GM23338 (cell line): Measurements from ENCODE around the gene DRC7. TPM values are rescaled to one million over a fixed set of nuclear protein-coding genes. Genes with fewer than 3 reads are reported as not detected.

Experiments used
- ATAC-seq: fragments of 200-7000 bp; cut with Tn5 transposase; 3 replicates; pipeline ENCODE4 v1.9.1; 2020
- DNase-seq: peaks from one replicate; pipeline ENCODE4 v3.0.0-alpha.2; 2015; ENCODE audit warnings: low spot score
- H2AFZ ChIP-seq: fragments of 200-600 bp; sonication (generic); 2 replicates; pipeline ENCODE4 v1.8.0; 2016; ENCODE audit warnings: antibody characterized with exemption, mild to moderate bottlenecking, moderate library complexity
- H3F3A ChIP-seq: fragments of 200-600 bp; sonication (generic); replicated peaks from 2 replicates; pipeline ENCODE4 v1.8.0; 2017; ENCODE audit warnings: antibody characterized with exemption, mixed run types, low read depth
- H3K27ac ChIP-seq: fragments of 200-600 bp; sonication (generic); 2 replicates; pipeline ENCODE4 v1.6.1; 2016; ENCODE audit warnings: low read depth
- H3K27me3 ChIP-seq: fragments of 200-600 bp; sonication (generic); 2 replicates; pipeline ENCODE4 v1.8.0; 2016; ENCODE audit warnings: mild to moderate bottlenecking, mixed run types, moderate library complexity; ENCODE audit not compliant: insufficient read depth
- H3K36me3 ChIP-seq: fragments of 200-600 bp; sonication (generic); 2 replicates; pipeline ENCODE4 v1.8.0; 2016; ENCODE audit warnings: mild to moderate bottlenecking; ENCODE audit not compliant: insufficient read depth
- H3K4me1 ChIP-seq: fragments of 200-600 bp; sonication (generic); 2 replicates; pipeline ENCODE4 v1.8.0; 2016; ENCODE audit warnings: mild to moderate bottlenecking, moderate library complexity; ENCODE audit not compliant: insufficient read depth
- H3K4me2 ChIP-seq: fragments of 200-600 bp; sonication (generic); 2 replicates; pipeline ENCODE4 v1.7.1; 2017; ENCODE audit warnings: mixed run types
- H3K4me3 ChIP-seq: fragments of 200-600 bp; sonication (generic); 2 replicates; pipeline ENCODE4 v1.6.1; 2016; ENCODE audit warnings: mixed run types
- H3K79me2 ChIP-seq: fragments of 200-600 bp; sonication (generic); replicated peaks from 2 replicates; pipeline ENCODE4 v1.8.0; 2017; ENCODE audit warnings: mild to moderate bottlenecking; ENCODE audit not compliant: insufficient read depth
- H3K9me2 ChIP-seq: fragments of 200-600 bp; sonication (generic); 2 replicates; pipeline ENCODE4 v1.8.0; 2017; ENCODE audit not compliant: insufficient read depth
- H4K20me1 ChIP-seq: fragments of 200-600 bp; sonication (generic); replicated peaks from 2 replicates; pipeline ENCODE4 v1.8.0; 2017; ENCODE audit warnings: mild to moderate bottlenecking; ENCODE audit not compliant: insufficient read depth
- H3K27ac Mint-ChIP-seq: 2 replicates; pipeline ENCODE4 v1.8.0; 2020; ENCODE audit warnings: inconsistent platforms, mild to moderate bottlenecking, moderate library complexity, mixed read lengths
- H3K27me3 Mint-ChIP-seq: 3 replicates; pipeline ENCODE4 v1.8.0; 2022; ENCODE audit warnings: low read depth, mild to moderate bottlenecking, moderate library complexity, mixed read lengths, inconsistent platforms; ENCODE audit not compliant: insufficient read depth, poor library complexity
- H3K36me3 Mint-ChIP-seq: 3 replicates; pipeline ENCODE4 v1.8.0; 2021; ENCODE audit warnings: low read depth, mild to moderate bottlenecking, inconsistent platforms, moderate library complexity, mixed read lengths
- H3K4me1 Mint-ChIP-seq: 3 replicates; pipeline ENCODE4 v1.8.0; 2020; ENCODE audit warnings: mild to moderate bottlenecking, inconsistent platforms, mixed read lengths
- H3K4me3 Mint-ChIP-seq: 3 replicates; pipeline ENCODE4 v1.8.0; 2021; ENCODE audit warnings: moderate library complexity, mild to moderate bottlenecking, inconsistent platforms, mixed read lengths
- H3K9me3 Mint-ChIP-seq: 3 replicates; pipeline ENCODE4 v1.8.0; 2020; ENCODE audit warnings: moderate library complexity, mild to moderate bottlenecking, inconsistent platforms, mixed read lengths
- CREB1 ChIP-seq: fragments of 250-450 bp; sonication (Bioruptor Pico); IDR thresholded peaks from 2 replicates; pipeline ENCODE4 v1.5.0; 2020; ENCODE audit warnings: low read depth, mild to moderate bottlenecking, moderate library complexity
- EZH2 ChIP-seq: fragments of 200-600 bp; sonication (generic); IDR thresholded peaks from one replicate; pipeline ENCODE4 v1.8.0; 2017; ENCODE audit warnings: antibody characterized with exemption, mild to moderate bottlenecking, low read depth; ENCODE audit not compliant: unreplicated experiment
- EZH2phosphoT487 ChIP-seq: fragments of 200-600 bp; sonication (generic); IDR thresholded peaks from one replicate; pipeline ENCODE4 v1.8.1; 2018; ENCODE audit warnings: antibody characterized with exemption; ENCODE audit not compliant: unreplicated experiment
- JUNB ChIP-seq: IDR thresholded peaks from one replicate; pipeline ENCODE4 v1.6.1; 2016; ENCODE audit warnings: antibody characterized with exemption; ENCODE audit not compliant: unreplicated experiment
- NANOG ChIP-seq: IDR thresholded peaks from 2 replicates; pipeline ENCODE4 v1.6.1; 2016; ENCODE audit warnings: antibody characterized with exemption, borderline replicate concordance
- POLR2AphosphoS5 ChIP-seq: IDR thresholded peaks from 2 replicates; pipeline ENCODE4 v1.6.1; 2016; ENCODE audit warnings: antibody characterized with exemption, low read depth
- STAT1 ChIP-seq: IDR thresholded peaks from one replicate; pipeline ENCODE4 v1.6.1; 2016; ENCODE audit warnings: antibody characterized with exemption; ENCODE audit not compliant: unreplicated experiment
- ZNF114 ChIP-seq: fragments of 250-450 bp; sonication (Bioruptor Pico); IDR thresholded peaks from 2 replicates; pipeline ENCODE4 v1.5.0; 2020; ENCODE audit warnings: mild to moderate bottlenecking, moderate library complexity
- ZNF331 ChIP-seq: fragments of 250-450 bp; sonication (Bioruptor Pico); IDR thresholded peaks from 2 replicates; pipeline ENCODE4 v1.5.0; 2020; ENCODE audit warnings: low read depth, mild to moderate bottlenecking, moderate library complexity
- polyA plus RNA-seq: library from polyadenylated mRNA; unstranded; fragments of >200 nt; fragmentation: Nextera tagmentation; extraction: Ambion mirVana; gene quantifications from 2 replicates; pipeline ENCODE4 v1.2.1, GENCODE V29; 2016
- total RNA-seq: library from RNA; depleted of rRNA; stranded (reverse); fragments of >200 nt; shearing (Covaris generic); gene quantifications from 2 replicates; pipeline ENCODE4 v1.2.3, GENCODE V29; 2014
- TF ChIP-seq, protein P1 (sequence below): IDR thresholded peaks from one replicate; pipeline ENCODE4 v1.6.1; 2018; ENCODE audit warnings: antibody characterized with exemption; ENCODE audit not compliant: unreplicated experiment
- TF ChIP-seq, protein P2 (sequence below): IDR thresholded peaks from 2 replicates; pipeline ENCODE4 v1.6.1; 2016; ENCODE audit warnings: antibody characterized with exemption
- TF ChIP-seq, protein P3 (sequence below): fragments of 250-450 bp; sonication (Bioruptor Pico); IDR thresholded peaks from 2 replicates; pipeline ENCODE4 v1.5.0; 2020; ENCODE audit warnings: mild to moderate bottlenecking, moderate library complexity
- TF ChIP-seq, protein P4 (sequence below), 2 experiments: fragments of 200-600 bp in 1 of 2; sonication (generic) in 1 of 2; conservative IDR thresholded peaks; 2 replicates each; pipeline versions ENCODE4 v1.5.1 to v1.6.1; 2016 to 2017; ENCODE audit warnings: antibody characterized with exemption in 2 of 2, low read depth in 2 of 2, mild to moderate bottlenecking in 2 of 2, moderate library complexity in 1 of 2

DRC7 gene
- total and polyA plus RNA-seq, 2 experiments from 2014 or later = not detected

GRCh38 chr16:57679016-57679415 lies 15.6 kb upstream of the DRC7 start:
- no peak overlapping the region for H3K4me3 ChIP-seq
- no peaks in the 10 kb centered on the region; the same call in 2 of the 3 replicates for H3K9me3 Mint-ChIP-seq
- DNase-seq (no peak), ATAC-seq (no peak)
- peaks cover 4% of the 10 kb centered on the region for H3K27me3 Mint-ChIP-seq
- H3K27ac ChIP-seq = no peak overlapping the region
- no peaks in the 10 kb centered on the region for H3F3A ChIP-seq
- H3K4me1 Mint-ChIP-seq = peaks cover 35% of the 10 kb centered on the region
- no peaks in the 10 kb centered on the region for H3K27me3 ChIP-seq
- peaks cover 13% of the 10 kb centered on the region for H3K4me1 ChIP-seq
- no peak overlapping the region for H3K27ac Mint-ChIP-seq
- no peaks in the 10 kb centered on the region for H3K9me2 ChIP-seq
- H3K4me3 Mint-ChIP-seq = no peak overlapping the region
- no peak overlapping the region for H2AFZ ChIP-seq
- no peak overlapping the region for H3K4me2 ChIP-seq
- H3K79me2 ChIP-seq = no peaks in the 10 kb centered on the region
- no peaks in the 10 kb centered on the region for H3K36me3 ChIP-seq
- TF ChIP-seq NANOG (no peak), CREB1 (CRISPR knock-in tag) (no peak), EZH2 (no peak), ZNF114 (CRISPR knock-in tag) (no peak), ZNF331 (CRISPR knock-in tag) (no peak), JUNB (no peak), POLR2AphosphoS5 (no peak), EZH2phosphoT487 (no peak), STAT1 (no peak)
- TF ChIP-seq, protein P1, sequence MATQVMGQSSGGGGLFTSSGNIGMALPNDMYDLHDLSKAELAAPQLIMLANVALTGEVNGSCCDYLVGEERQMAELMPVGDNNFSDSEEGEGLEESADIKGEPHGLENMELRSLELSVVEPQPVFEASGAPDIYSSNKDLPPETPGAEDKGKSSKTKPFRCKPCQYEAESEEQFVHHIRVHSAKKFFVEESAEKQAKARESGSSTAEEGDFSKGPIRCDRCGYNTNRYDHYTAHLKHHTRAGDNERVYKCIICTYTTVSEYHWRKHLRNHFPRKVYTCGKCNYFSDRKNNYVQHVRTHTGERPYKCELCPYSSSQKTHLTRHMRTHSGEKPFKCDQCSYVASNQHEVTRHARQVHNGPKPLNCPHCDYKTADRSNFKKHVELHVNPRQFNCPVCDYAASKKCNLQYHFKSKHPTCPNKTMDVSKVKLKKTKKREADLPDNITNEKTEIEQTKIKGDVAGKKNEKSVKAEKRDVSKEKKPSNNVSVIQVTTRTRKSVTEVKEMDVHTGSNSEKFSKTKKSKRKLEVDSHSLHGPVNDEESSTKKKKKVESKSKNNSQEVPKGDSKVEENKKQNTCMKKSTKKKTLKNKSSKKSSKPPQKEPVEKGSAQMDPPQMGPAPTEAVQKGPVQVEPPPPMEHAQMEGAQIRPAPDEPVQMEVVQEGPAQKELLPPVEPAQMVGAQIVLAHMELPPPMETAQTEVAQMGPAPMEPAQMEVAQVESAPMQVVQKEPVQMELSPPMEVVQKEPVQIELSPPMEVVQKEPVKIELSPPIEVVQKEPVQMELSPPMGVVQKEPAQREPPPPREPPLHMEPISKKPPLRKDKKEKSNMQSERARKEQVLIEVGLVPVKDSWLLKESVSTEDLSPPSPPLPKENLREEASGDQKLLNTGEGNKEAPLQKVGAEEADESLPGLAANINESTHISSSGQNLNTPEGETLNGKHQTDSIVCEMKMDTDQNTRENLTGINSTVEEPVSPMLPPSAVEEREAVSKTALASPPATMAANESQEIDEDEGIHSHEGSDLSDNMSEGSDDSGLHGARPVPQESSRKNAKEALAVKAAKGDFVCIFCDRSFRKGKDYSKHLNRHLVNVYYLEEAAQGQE = no peak
- TF ChIP-seq, protein P2, sequence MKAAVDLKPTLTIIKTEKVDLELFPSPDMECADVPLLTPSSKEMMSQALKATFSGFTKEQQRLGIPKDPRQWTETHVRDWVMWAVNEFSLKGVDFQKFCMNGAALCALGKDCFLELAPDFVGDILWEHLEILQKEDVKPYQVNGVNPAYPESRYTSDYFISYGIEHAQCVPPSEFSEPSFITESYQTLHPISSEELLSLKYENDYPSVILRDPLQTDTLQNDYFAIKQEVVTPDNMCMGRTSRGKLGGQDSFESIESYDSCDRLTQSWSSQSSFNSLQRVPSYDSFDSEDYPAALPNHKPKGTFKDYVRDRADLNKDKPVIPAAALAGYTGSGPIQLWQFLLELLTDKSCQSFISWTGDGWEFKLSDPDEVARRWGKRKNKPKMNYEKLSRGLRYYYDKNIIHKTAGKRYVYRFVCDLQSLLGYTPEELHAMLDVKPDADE = no peak
- TF ChIP-seq, protein P3, sequence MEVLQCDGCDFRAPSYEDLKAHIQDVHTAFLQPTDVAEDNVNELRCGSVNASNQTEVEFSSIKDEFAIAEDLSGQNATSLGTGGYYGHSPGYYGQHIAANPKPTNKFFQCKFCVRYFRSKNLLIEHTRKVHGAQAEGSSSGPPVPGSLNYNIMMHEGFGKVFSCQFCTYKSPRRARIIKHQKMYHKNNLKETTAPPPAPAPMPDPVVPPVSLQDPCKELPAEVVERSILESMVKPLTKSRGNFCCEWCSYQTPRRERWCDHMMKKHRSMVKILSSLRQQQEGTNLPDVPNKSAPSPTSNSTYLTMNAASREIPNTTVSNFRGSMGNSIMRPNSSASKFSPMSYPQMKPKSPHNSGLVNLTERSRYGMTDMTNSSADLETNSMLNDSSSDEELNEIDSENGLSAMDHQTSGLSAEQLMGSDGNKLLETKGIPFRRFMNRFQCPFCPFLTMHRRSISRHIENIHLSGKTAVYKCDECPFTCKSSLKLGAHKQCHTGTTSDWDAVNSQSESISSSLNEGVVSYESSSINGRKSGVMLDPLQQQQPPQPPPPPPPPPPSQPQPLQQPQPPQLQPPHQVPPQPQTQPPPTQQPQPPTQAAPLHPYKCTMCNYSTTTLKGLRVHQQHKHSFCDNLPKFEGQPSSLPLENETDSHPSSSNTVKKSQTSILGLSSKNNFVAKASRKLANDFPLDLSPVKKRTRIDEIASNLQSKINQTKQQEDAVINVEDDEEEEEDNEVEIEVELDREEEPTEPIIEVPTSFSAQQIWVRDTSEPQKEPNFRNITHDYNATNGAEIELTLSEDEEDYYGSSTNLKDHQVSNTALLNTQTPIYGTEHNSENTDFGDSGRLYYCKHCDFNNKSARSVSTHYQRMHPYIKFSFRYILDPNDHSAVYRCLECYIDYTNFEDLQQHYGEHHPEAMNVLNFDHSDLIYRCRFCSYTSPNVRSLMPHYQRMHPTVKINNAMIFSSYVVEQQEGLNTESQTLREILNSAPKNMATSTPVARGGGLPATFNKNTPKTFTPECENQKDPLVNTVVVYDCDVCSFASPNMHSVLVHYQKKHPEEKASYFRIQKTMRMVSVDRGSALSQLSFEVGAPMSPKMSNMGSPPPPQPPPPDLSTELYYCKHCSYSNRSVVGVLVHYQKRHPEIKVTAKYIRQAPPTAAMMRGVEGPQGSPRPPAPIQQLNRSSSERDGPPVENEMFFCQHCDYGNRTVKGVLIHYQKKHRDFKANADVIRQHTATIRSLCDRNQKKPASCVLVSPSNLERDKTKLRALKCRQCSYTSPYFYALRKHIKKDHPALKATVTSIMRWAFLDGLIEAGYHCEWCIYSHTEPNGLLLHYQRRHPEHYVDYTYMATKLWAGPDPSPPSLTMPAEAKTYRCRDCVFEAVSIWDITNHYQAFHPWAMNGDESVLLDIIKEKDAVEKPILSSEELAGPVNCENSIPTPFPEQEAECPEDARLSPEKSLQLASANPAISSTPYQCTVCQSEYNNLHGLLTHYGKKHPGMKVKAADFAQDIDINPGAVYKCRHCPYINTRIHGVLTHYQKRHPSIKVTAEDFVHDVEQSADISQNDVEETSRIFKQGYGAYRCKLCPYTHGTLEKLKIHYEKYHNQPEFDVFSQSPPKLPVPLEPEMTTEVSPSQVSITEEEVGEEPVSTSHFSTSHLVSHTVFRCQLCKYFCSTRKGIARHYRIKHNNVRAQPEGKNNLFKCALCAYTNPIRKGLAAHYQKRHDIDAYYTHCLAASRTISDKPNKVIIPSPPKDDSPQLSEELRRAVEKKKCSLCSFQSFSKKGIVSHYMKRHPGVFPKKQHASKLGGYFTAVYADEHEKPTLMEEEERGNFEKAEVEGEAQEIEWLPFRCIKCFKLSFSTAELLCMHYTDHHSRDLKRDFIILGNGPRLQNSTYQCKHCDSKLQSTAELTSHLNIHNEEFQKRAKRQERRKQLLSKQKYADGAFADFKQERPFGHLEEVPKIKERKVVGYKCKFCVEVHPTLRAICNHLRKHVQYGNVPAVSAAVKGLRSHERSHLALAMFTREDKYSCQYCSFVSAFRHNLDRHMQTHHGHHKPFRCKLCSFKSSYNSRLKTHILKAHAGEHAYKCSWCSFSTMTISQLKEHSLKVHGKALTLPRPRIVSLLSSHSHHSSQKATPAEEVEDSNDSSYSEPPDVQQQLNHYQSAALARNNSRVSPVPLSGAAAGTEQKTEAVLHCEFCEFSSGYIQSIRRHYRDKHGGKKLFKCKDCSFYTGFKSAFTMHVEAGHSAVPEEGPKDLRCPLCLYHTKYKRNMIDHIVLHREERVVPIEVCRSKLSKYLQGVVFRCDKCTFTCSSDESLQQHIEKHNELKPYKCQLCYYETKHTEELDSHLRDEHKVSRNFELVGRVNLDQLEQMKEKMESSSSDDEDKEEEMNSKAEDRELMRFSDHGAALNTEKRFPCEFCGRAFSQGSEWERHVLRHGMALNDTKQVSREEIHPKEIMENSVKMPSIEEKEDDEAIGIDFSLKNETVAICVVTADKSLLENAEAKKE (CRISPR knock-in tag) = no peak
- TF ChIP-seq, protein P4, sequence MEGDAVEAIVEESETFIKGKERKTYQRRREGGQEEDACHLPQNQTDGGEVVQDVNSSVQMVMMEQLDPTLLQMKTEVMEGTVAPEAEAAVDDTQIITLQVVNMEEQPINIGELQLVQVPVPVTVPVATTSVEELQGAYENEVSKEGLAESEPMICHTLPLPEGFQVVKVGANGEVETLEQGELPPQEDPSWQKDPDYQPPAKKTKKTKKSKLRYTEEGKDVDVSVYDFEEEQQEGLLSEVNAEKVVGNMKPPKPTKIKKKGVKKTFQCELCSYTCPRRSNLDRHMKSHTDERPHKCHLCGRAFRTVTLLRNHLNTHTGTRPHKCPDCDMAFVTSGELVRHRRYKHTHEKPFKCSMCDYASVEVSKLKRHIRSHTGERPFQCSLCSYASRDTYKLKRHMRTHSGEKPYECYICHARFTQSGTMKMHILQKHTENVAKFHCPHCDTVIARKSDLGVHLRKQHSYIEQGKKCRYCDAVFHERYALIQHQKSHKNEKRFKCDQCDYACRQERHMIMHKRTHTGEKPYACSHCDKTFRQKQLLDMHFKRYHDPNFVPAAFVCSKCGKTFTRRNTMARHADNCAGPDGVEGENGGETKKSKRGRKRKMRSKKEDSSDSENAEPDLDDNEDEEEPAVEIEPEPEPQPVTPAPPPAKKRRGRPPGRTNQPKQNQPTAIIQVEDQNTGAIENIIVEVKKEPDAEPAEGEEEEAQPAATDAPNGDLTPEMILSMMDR (conservative IDR thresholded peaks at IDR 0.05; ENCODE audit: low read depth in 2 of 2) = no peak
- H4K20me1 ChIP-seq = no peaks in the 10 kb centered on the region
- H3K36me3 Mint-ChIP-seq = no peaks in the 10 kb centered on the region
